Natural killer cell (primary cell): ENCODE measurements around the gene UBE2G2. TPM values are rescaled to one million over a fixed set of nuclear protein-coding genes. Genes with fewer than 3 reads are reported as not detected.

Experiments
- ATAC-seq, 3 donors: fragments of 150-1000 bp in 2 of 3; fragments of 200-7000 bp in 1 of 3; cut with Tn5 transposase; 1 replicate in 1 of 3; 2 replicates in 2 of 3; pipeline ENCODE4 v1.10.0; 2021; ENCODE audit warnings: mild to moderate bottlenecking in 2 of 3, moderate library complexity in 2 of 3
- DNase-seq, 2 donors: peaks; one replicate each; pipeline versions ENCODE4 v3.0.0 to v3.0.0-alpha.2; 2013 to 2021; ENCODE audit warnings: mixed read lengths in 1 of 2
- H3K27ac ChIP-seq: one replicate; pipeline ENCODE4 v1.5.1; 2013; ENCODE audit warnings: mild to moderate bottlenecking, low read length
- H3K27me3 ChIP-seq: one replicate; pipeline ENCODE4 v1.6.1; 2013; ENCODE audit warnings: low read length; ENCODE audit not compliant: control insufficient read depth, insufficient read depth
- H3K36me3 ChIP-seq: one replicate; pipeline ENCODE4 v1.6.1; 2013; ENCODE audit warnings: low read length; ENCODE audit not compliant: control insufficient read depth, insufficient read depth
- H3K4me1 ChIP-seq: one replicate; pipeline ENCODE4 v1.6.1; 2013; ENCODE audit warnings: low read length; ENCODE audit not compliant: control insufficient read depth, insufficient read depth
- H3K4me3 ChIP-seq: one replicate; pipeline ENCODE4 v1.5.1; 2013; ENCODE audit warnings: low read length
- H3K9me3 ChIP-seq: one replicate; pipeline ENCODE4 v1.6.1; 2013; ENCODE audit warnings: low read length; ENCODE audit not compliant: control insufficient read depth, insufficient read depth
- H3K27ac Mint-ChIP-seq, 2 donors: one replicate each; pipeline ENCODE4 v1.8.0; 2022; ENCODE audit warnings: mild to moderate bottlenecking in 2 of 2, mixed read lengths in 2 of 2, moderate library complexity in 1 of 2
- H3K27me3 Mint-ChIP-seq, 2 donors: one replicate each; pipeline ENCODE4 v1.8.0; 2022; ENCODE audit warnings: low read depth in 2 of 2, mixed read lengths in 2 of 2
- H3K36me3 Mint-ChIP-seq: one replicate; pipeline ENCODE4 v1.8.0; 2022; ENCODE audit warnings: mixed read lengths
- H3K4me1 Mint-ChIP-seq, 2 donors: one replicate each; pipeline ENCODE4 v1.8.0; 2022; ENCODE audit warnings: mixed read lengths in 2 of 2
- H3K4me3 Mint-ChIP-seq: one replicate; pipeline ENCODE4 v1.8.0; 2022; ENCODE audit warnings: mild to moderate bottlenecking, moderate library complexity, mixed read lengths
- H3K9me3 Mint-ChIP-seq, 2 donors: one replicate each; pipeline ENCODE4 v1.8.0; 2022; ENCODE audit warnings: mixed read lengths in 2 of 2
- WGBS: methylation state at CpG from one replicate; pipeline ENCODE4 v1.1.7; 2013; ENCODE audit warnings: missing lambda C conversion rate; ENCODE audit not compliant: insufficient coverage; 5-methylcytosine and 5-hydroxymethylcytosine counted together
- intact Hi-C: fragments of 100-400 bp; cut with micrococcal nuclease; formaldehyde crosslinking; loops from one replicate; pipeline ENCODE4 v1.14.2; 2022
- total RNA-seq, 4 donors: library from RNA; stranded (reverse); fragments of 120-200 nt in 1 of 4; gene quantifications; one replicate each; pipeline versions ENCODE4 v1.2.3 to v1.2.4, GENCODE V29; 2013 to 2022
- TF ChIP-seq, protein P1 (sequence below): fragments of 200-600 bp; IDR thresholded peaks from one replicate; pipeline ENCODE4 v1.8.0; 2022; ENCODE audit warnings: antibody characterized with exemption

UBE2G2 gene
- total RNA-seq, 3 donors from 2014 or later (not counting 1 experiment from before 2014, with no cell fraction given) = 89.1 to 109 (median 107) TPM

DNA sequence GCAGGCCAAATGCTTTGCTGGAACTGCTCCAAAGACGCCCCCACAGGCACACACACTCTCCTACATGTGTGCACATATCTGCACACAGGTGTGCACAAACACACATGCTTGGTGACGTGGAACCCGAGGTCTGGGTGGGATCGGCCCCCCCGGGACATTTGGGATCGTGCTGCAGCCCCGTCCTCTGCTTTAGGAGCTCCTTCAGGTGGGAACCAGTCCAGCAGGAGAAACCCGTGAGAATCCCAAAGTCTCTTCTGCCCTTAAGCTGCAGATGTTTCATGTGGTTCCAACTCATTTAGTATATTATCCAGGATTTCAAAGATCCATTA is 38.6 kb downstream of the UBE2G2 start:
- H3K9me3 Mint-ChIP-seq = no peaks in the 10 kb centered on the region
- 87% methylated on average over 8 of the region's 8 CpGs for WGBS

DNA sequence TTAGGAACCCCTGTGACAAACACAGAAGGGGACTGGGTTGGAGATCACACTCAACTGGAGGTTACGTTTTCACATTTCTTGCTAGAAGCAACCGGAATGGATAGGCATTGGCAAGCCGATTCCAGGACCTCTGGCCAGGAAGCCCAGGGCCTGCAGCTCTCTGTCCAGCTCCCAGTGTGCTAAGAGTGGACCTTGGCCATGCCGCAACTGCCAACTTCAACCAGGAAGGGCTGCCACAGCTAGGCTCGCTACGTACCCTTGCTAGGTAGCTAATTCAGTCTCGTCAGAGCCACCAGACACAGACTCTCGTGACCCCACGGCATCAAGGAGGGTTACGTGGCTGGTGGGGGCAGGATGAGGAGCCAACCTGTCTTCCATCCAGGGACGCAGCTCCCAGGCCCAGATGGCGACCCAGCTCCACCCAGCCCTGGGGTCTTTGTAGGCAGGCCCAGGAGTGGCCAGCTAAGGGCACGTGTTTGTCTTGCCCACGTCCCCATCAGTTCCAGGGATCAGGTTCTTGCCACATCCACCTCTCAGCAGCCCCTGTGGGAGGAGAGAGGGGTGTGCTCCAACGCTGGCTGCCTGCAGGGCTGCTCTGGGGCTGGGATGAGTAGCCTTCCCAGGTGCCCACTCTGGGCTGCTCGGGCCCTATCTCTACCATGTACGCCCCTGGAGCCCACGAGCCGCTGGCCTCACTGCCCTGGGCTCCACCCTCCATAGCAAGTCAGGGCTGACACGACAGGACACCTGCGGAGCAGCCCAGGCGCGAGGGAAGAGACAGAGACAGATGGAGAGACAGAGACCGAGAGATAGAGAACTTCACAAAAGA is 39.2 kb downstream of the UBE2G2 start:
- intact Hi-C loops = no loop called here
- H3K9me3 ChIP-seq = no peaks in the 10 kb centered on the region
- H3K4me1 ChIP-seq = peaks cover 30% of the 10 kb centered on the region
- H3K4me3 ChIP-seq = no peak overlapping the region
- ATAC-seq = no peak
- Mint-ChIP-seq H3K9me3 (no peaks in the 10 kb centered on the region), H3K4me1 (peaks cover 12% of the 10 kb centered on the region in 2 donors), H3K27me3 (no peaks in the 10 kb centered on the region), H3K4me3 (no peak overlapping the region), H3K36me3 (no peaks in the 10 kb centered on the region), H3K27ac (no peak overlapping the region)
- TF ChIP-seq, protein P1, sequence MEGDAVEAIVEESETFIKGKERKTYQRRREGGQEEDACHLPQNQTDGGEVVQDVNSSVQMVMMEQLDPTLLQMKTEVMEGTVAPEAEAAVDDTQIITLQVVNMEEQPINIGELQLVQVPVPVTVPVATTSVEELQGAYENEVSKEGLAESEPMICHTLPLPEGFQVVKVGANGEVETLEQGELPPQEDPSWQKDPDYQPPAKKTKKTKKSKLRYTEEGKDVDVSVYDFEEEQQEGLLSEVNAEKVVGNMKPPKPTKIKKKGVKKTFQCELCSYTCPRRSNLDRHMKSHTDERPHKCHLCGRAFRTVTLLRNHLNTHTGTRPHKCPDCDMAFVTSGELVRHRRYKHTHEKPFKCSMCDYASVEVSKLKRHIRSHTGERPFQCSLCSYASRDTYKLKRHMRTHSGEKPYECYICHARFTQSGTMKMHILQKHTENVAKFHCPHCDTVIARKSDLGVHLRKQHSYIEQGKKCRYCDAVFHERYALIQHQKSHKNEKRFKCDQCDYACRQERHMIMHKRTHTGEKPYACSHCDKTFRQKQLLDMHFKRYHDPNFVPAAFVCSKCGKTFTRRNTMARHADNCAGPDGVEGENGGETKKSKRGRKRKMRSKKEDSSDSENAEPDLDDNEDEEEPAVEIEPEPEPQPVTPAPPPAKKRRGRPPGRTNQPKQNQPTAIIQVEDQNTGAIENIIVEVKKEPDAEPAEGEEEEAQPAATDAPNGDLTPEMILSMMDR = no peak
- WGBS = 89% methylated on average over 24 of the region's 24 CpGs
- DNase-seq = no peak
- H3K27me3 ChIP-seq = no peaks in the 10 kb centered on the region
- H3K27ac ChIP-seq = no peak overlapping the region
- H3K36me3 ChIP-seq = no peaks in the 10 kb centered on the region

More for the DNA sequence above, 38.6 kb downstream of the UBE2G2 start:
- Histone ChIP-seq H3K9me3 (no peaks in the 10 kb centered on the region), H3K27me3 (no peaks in the 10 kb centered on the region), H3K4me1 (peaks cover 30% of the 10 kb centered on the region), H3K27ac (no peak overlapping the region), H3K4me3 (no peak overlapping the region), H3K36me3 (no peaks in the 10 kb centered on the region)
- Mint-ChIP-seq H3K27me3 (no peaks in the 10 kb centered on the region), H3K4me3 (no peak overlapping the region), H3K4me1 (peaks cover 12% of the 10 kb centered on the region in 2 donors), H3K36me3 (no peaks in the 10 kb centered on the region), H3K27ac (no peak overlapping the region)
- intact Hi-C loops = no loop called here
- DNase-seq (no peak), ATAC-seq (no peak)
- TF ChIP-seq, protein P1 = no peak

DNA sequence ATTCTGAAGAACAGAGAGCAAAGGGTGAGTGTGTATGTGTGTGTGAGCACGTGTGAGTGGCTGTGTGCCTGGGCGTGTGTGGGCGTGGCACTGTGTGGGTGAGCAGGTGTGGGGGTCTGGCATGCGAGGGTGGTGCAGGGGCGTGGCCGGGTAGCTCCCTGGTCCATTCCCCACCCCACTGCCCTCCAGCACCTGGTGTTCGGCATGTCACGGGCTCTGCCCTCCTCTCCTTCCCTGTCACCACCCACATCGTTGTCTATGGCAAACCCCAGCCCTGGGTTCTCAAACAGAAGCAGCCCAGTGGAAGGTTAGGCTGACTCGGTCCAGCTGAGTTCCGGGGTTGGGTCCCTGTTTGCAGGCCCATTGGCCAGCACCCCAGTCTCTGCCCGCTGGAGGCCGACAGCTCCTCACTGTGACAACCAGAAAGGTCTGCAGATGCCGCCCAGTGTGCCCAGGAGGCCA is 39.8 kb downstream of the UBE2G2 start:
- Mint-ChIP-seq H3K36me3 (no peaks in the 10 kb centered on the region), H3K27me3 (no peaks in the 10 kb centered on the region), H3K4me1 (peaks cover 12% of the 10 kb centered on the region in 2 donors), H3K27ac (no peak overlapping the region), H3K9me3 (no peaks in the 10 kb centered on the region), H3K4me3 (no peak overlapping the region)
- H3K27ac ChIP-seq = no peak overlapping the region
- WGBS = 87% methylated on average over 14 of the region's 14 CpGs
- H3K9me3 ChIP-seq = no peaks in the 10 kb centered on the region
- peaks cover 26% of the 10 kb centered on the region for H3K4me1 ChIP-seq
- no peak overlapping the region for H3K4me3 ChIP-seq
- H3K27me3 ChIP-seq = no peaks in the 10 kb centered on the region
- intact Hi-C loops = no loop called here
- H3K36me3 ChIP-seq = no peaks in the 10 kb centered on the region
- TF ChIP-seq, protein P1 = no peak
- ATAC-seq (no peak), DNase-seq (no peak)
